Naive thymus-derived CD4-positive, alpha-beta T cell (primary cell): ENCODE measurements around the gene ADSL. TPM values are rescaled to one million over a fixed set of nuclear protein-coding genes. Genes with fewer than 3 reads are reported as not detected.

ENCODE experiments used
- ATAC-seq: fragments of 150-1000 bp; cut with Tn5 transposase; 2 replicates; pipeline ENCODE4 v1.10.0; 2021; ENCODE audit warnings: mild to moderate bottlenecking, moderate library complexity
- CTCF ChIA-PET: fragments of 350-600 bp; sonication (Branson Sonifier 250); formaldehyde crosslinking; loops from one replicate; lab custom pipeline; 2021; ENCODE audit warnings: antibody characterized with exemption; lab: Charles Lee
- POLR2A ChIA-PET: fragments of 350-600 bp; sonication (Branson Sonifier 250); formaldehyde crosslinking; loops from one replicate; lab custom pipeline; 2021; ENCODE audit warnings: antibody characterized with exemption, inconsistent platforms; lab: Charles Lee
- DNase-seq, 9 donors: peaks; one replicate each; pipeline versions ENCODE4 v3.0.0 to v3.0.0-alpha.2; 2020 to 2022; ENCODE audit warnings: mixed read lengths in 1 of 9
- H3K27ac ChIP-seq: one replicate; pipeline ENCODE4 v1.7.0; 2013; ENCODE audit warnings: mild to moderate bottlenecking, low read depth, low read length, moderate library complexity
- H3K27me3 ChIP-seq, 2 donors: one replicate each; pipeline ENCODE4 v1.7.0; 2013; ENCODE audit warnings: low read length in 2 of 2, mild to moderate bottlenecking in 2 of 2, moderate library complexity in 2 of 2; ENCODE audit not compliant: control insufficient read depth in 2 of 2, insufficient read depth in 2 of 2
- H3K36me3 ChIP-seq, 3 experiments: 1 replicate in 2 of 3; 2 replicates in 1 of 3; pipeline ENCODE4 v1.7.0; 2013; ENCODE audit warnings: low read length in 3 of 3, mild to moderate bottlenecking in 3 of 3, moderate library complexity in 1 of 3; ENCODE audit not compliant: insufficient read depth in 3 of 3, control insufficient read depth in 2 of 3
- H3K4me1 ChIP-seq, 2 donors: one replicate each; pipeline ENCODE4 v1.7.0; 2013; ENCODE audit warnings: low read length in 2 of 2, mild to moderate bottlenecking in 2 of 2, moderate library complexity in 1 of 2; ENCODE audit not compliant: control insufficient read depth in 2 of 2, insufficient read depth in 2 of 2
- H3K4me3 ChIP-seq: 2 replicates; pipeline ENCODE4 v1.7.0; 2013; ENCODE audit warnings: mild to moderate bottlenecking, low read length
- H3K9me3 ChIP-seq, 3 experiments: 1 replicate in 2 of 3; 2 replicates in 1 of 3; pipeline ENCODE4 v1.7.0; 2013; ENCODE audit warnings: low read length in 3 of 3; ENCODE audit not compliant: control insufficient read depth in 2 of 3
- H3K27ac Mint-ChIP-seq, 9 donors: one replicate each; pipeline ENCODE4 v1.8.0; 2020 to 2022; ENCODE audit warnings: mixed read lengths in 9 of 9, mild to moderate bottlenecking in 8 of 9, moderate library complexity in 5 of 9, inconsistent platforms in 2 of 9
- H3K27me3 Mint-ChIP-seq, 5 donors: one replicate each; pipeline ENCODE4 v1.8.0; 2021 to 2022; ENCODE audit warnings: mixed read lengths in 5 of 5, mild to moderate bottlenecking in 1 of 5
- H3K36me3 Mint-ChIP-seq, 5 donors: one replicate each; pipeline ENCODE4 v1.8.0; 2020 to 2022; ENCODE audit warnings: mixed read lengths in 5 of 5, mild to moderate bottlenecking in 3 of 5, inconsistent platforms in 1 of 5
- H3K4me1 Mint-ChIP-seq, 7 donors: one replicate each; pipeline ENCODE4 v1.8.0; 2020 to 2022; ENCODE audit warnings: mixed read lengths in 7 of 7, mild to moderate bottlenecking in 3 of 7, inconsistent platforms in 1 of 7
- H3K4me3 Mint-ChIP-seq, 10 donors: one replicate each; pipeline ENCODE4 v1.8.0; 2020 to 2022; ENCODE audit warnings: mild to moderate bottlenecking in 10 of 10, mixed read lengths in 10 of 10, moderate library complexity in 6 of 10, inconsistent platforms in 2 of 10
- H3K9me3 Mint-ChIP-seq, 11 donors: one replicate each; pipeline ENCODE4 v1.8.0; 2020 to 2022; ENCODE audit warnings: mixed read lengths in 11 of 11, mild to moderate bottlenecking in 4 of 11, inconsistent platforms in 1 of 11, moderate library complexity in 1 of 11
- intact Hi-C, 2 donors: fragments of 100-400 bp; cut with micrococcal nuclease; formaldehyde crosslinking; loops; one replicate each; pipeline ENCODE4 v1.15.1; 2023
- polyA plus RNA-seq, 2 donors: library from polyadenylated mRNA; unstranded; fragments of 300-500 nt; fragmentation: Illumina TruSeq; gene quantifications; one replicate each; pipeline ENCODE4 v1.2.3, GENCODE V29; 2021
- total RNA-seq, 6 experiments: library from RNA in 5 of 6; stranded (reverse) in 5 of 6; gene quantifications; 1 replicate in 5 of 6; 2 replicates in 1 of 6; pipeline ENCODE4 v1.2.3 and lab custom pipeline; 2021 to 2026

The ADSL gene
- total and polyA plus RNA-seq, 7 experiments from 2014 or later: 54.4 to 127 (median 65.7) TPM

GRCh38 chr22:40335358-40335757, 10.9 kb upstream of the ADSL start:
- intact Hi-C loops: loop anchor here in 1 of 2 donors (1.0 to 2.0 kb wide), 2 partner anchors 11 to 27 kb away; no protein-coding TSS in a partner anchor
- Histone ChIP-seq H3K4me3 (no peak overlapping the region), H3K36me3 (no peaks in the 10 kb centered on the region), H3K4me1 (peaks cover 53 to 59% of the 10 kb centered on the region in 2 donors), H3K27ac (no peak overlapping the region), H3K9me3 (no peaks in the 10 kb centered on the region), H3K27me3 (no peaks in the 10 kb centered on the region)
- DNase-seq (no peak), ATAC-seq (no peak)
- no peaks in the 10 kb centered on the region for H3K27me3 Mint-ChIP-seq
- peak overlapping the region in 7 of 10 donors; percentile 25 to 84 (median 67) for H3K4me3 Mint-ChIP-seq
- peaks cover 52 to 95% (median 83%) of the 10 kb centered on the region in 7 donors for H3K4me1 Mint-ChIP-seq
- ChIA-PET CTCF (interaction anchor here (0.6 kb wide), 1 partner anchor 13 kb away, joined by 3 read pairs; no protein-coding TSS in a partner anchor), POLR2A (interaction anchor here (0.6 to 9.2 kb wide), 3 partner anchors 10 to 733 kb away, joined by 3 to 69 read pairs (median 62); partner anchors contain the start of gene ADSL)
- peaks cover 0 to 8% (median 0%) of the 10 kb centered on the region in 11 donors for H3K9me3 Mint-ChIP-seq
- H3K27ac Mint-ChIP-seq: peak overlapping the region in 7 of 9 donors; percentile 64 to 99 (median 95)
- peaks cover 0 to 42% (median 7%) of the 10 kb centered on the region in 5 donors for H3K36me3 Mint-ChIP-seq

DNA sequence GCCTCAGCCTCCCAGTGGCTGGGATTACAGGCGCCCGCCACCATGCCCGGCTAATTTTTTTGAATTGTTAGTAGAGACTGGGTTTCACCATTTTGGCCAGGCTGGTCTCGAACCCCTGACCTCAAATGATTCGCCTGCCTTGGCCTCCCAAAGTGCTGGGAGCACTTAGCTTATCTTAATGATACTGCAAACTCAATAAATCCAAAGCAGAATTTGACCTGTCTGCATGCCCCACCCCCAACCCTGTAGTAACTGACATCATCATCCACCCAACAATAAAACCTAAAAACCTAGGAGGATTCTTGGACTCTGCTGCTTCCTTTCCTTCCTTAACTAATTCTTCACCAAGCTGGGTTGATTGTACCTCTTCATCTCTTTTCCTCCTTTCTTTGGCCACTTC, 6.3 kb upstream of the ADSL start:
- H3K4me3 Mint-ChIP-seq: no peak overlapping the region

DNA sequence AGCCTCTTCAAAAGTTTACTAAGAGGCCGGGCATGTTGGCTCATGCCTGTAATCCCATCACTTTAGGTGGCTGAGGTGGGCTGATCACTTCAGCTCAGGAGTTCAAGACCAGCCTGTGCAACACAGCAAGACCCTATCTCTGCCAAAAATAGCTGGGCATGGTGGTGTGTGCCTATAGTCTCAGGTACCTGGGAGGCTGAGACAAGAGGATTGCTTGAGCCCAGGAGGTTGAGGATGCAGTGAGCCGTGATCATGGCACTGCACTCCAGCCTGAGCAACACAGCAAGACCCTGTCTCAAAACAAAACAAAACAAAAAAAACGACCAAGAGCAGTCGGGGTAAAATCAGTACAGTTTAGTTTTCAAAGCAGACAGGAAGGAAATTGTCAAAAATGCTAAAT, 4.7 kb upstream of the ADSL start:
- CTCF ChIA-PET: no interaction called here
- Histone ChIP-seq H3K27ac (no peak overlapping the region), H3K4me1 (peaks cover 24 to 28% of the 10 kb centered on the region in 2 donors), H3K4me3 (no peak overlapping the region), H3K9me3 (no peaks in the 10 kb centered on the region), H3K27me3 (no peaks in the 10 kb centered on the region), H3K36me3 (peaks cover 0 to 4% (median 0%) of the 10 kb centered on the region in 3 experiments)
- POLR2A ChIA-PET: interaction anchor here (1.0 to 1.6 kb wide), 4 partner anchors 8 to 133 kb away, joined by 3 to 5 read pairs (median 3); no protein-coding TSS in a partner anchor
- peaks cover 19 to 86% (median 57%) of the 10 kb centered on the region in 7 donors for H3K4me1 Mint-ChIP-seq
- ATAC-seq (no peak), DNase-seq (no peak)
- H3K27me3 Mint-ChIP-seq: no peaks in the 10 kb centered on the region
- peaks cover 0 to 5% (median 0%) of the 10 kb centered on the region in 11 donors for H3K9me3 Mint-ChIP-seq
- H3K36me3 Mint-ChIP-seq: peaks cover 0 to 18% (median 6%) of the 10 kb centered on the region in 5 donors
- H3K4me3 Mint-ChIP-seq: peak overlapping the region; percentile 17 to 80 (median 49)
- H3K27ac Mint-ChIP-seq: peak overlapping the region; percentile 54 to 94 (median 79)
- intact Hi-C loops: no loop called here

More for the DNA sequence above, 6.3 kb upstream of the ADSL start:
- H3K27me3 Mint-ChIP-seq: no peaks in the 10 kb centered on the region
- Histone ChIP-seq H3K27ac (no peak overlapping the region), H3K4me3 (no peak overlapping the region), H3K36me3 (no peaks in the 10 kb centered on the region), H3K9me3 (no peaks in the 10 kb centered on the region), H3K4me1 (peaks cover 31 to 38% of the 10 kb centered on the region in 2 donors), H3K27me3 (no peaks in the 10 kb centered on the region)
- H3K9me3 Mint-ChIP-seq: peaks cover 0 to 3% (median 0%) of the 10 kb centered on the region in 11 donors
- CTCF ChIA-PET: no interaction called here
- no peak for ATAC-seq
- POLR2A ChIA-PET: interaction anchor here (0.7 to 2.0 kb wide), 5 partner anchors 11 to 76 kb away, joined by 3 to 7 read pairs (median 4); no protein-coding TSS in a partner anchor
- intact Hi-C loops: no loop called here
- peaks cover 0 to 22% (median 6%) of the 10 kb centered on the region in 5 donors for H3K36me3 Mint-ChIP-seq
- DNase-seq: no peak
- H3K4me1 Mint-ChIP-seq: peaks cover 30 to 88% (median 66%) of the 10 kb centered on the region in 7 donors
- peak overlapping the region in 5 of 9 donors; percentile 12 to 72 (median 48) for H3K27ac Mint-ChIP-seq

DNA sequence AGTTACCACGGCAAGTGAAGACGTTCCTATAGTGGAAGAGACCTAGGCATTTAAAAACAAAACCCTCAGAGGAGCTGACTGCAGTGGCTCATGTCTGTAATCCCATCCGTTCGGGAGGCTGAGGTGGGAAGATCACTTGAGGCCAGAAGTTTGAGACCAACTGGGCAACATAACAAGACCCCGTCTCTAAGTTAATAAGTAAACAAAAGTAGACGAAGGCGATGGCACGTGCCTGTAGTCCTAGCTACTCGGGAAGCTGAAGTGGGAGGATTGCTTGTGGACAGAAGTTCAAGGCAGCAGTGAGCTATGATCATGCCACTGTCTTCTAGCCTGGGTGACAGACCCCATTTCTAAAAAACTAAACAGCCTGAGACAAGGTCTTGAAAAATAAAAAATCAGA, 3.8 kb upstream of the ADSL start:
- Histone ChIP-seq H3K4me3 (no peak overlapping the region), H3K9me3 (no peaks in the 10 kb centered on the region), H3K27me3 (no peaks in the 10 kb centered on the region), H3K4me1 (peaks cover 25 to 37% of the 10 kb centered on the region in 2 donors), H3K36me3 (peaks cover 0 to 4% (median 0%) of the 10 kb centered on the region in 3 experiments), H3K27ac (no peak overlapping the region)
- ChIA-PET POLR2A (interaction anchor here (0.6 to 1.4 kb wide), 6 partner anchors 9 to 56 kb away, joined by 3 to 5 read pairs (median 3); no protein-coding TSS in a partner anchor), CTCF (interaction anchor here (0.6 kb wide), 1 partner anchor 1024 kb away, joined by 3 read pairs; no protein-coding TSS in a partner anchor)
- intact Hi-C loops: no loop called here
- Mint-ChIP-seq H3K9me3 (peaks cover 0 to 5% (median 0%) of the 10 kb centered on the region in 11 donors), H3K27me3 (no peaks in the 10 kb centered on the region), H3K36me3 (peaks cover 0 to 19% (median 4%) of the 10 kb centered on the region in 5 donors), H3K4me1 (peaks cover 26 to 87% (median 60%) of the 10 kb centered on the region in 7 donors), H3K27ac (peak overlapping the region; percentile 47 to 94 (median 81)), H3K4me3 (peak overlapping the region in 8 of 10 donors; percentile 4 to 80 (median 54))
- no peak for ATAC-seq
- DNase-seq: no peak

GRCh38 chr22:40345271-40345670, 1.0 kb upstream of the ADSL start:
- DNase-seq (peak in 1 of 9 donors; percentile 38), ATAC-seq (no peak)
- Mint-ChIP-seq H3K27me3 (no peaks in the 10 kb centered on the region), H3K36me3 (peaks cover 5 to 10% (median 7%) of the 10 kb centered on the region in 5 donors), H3K9me3 (peaks cover 0 to 4% (median 0%) of the 10 kb centered on the region in 11 donors), H3K27ac (peak overlapping the region; percentile 92 to 99 (median 98)), H3K4me1 (peaks cover 37 to 78% (median 51%) of the 10 kb centered on the region in 7 donors), H3K4me3 (peak overlapping the region; percentile 93 to 99 (median 98))
- Histone ChIP-seq H3K9me3 (no peaks in the 10 kb centered on the region), H3K4me1 (peaks cover 37 to 53% of the 10 kb centered on the region in 2 donors), H3K4me3 (no peak overlapping the region), H3K36me3 (peaks cover 0 to 20% (median 0%) of the 10 kb centered on the region in 3 experiments), H3K27ac (peak overlapping the region; percentile 83), H3K27me3 (no peaks in the 10 kb centered on the region)
- ChIA-PET POLR2A (interaction anchor here (0.7 to 6.8 kb wide), 18 partner anchors 13 to 825 kb away, joined by 3 to 77 read pairs (median 4); partner anchors contain the start of gene TNRC6B), CTCF (interaction anchor here (0.6 to 1.2 kb wide), 4 partner anchors 16 to 562 kb away, joined by 3 to 6 read pairs (median 4); no protein-coding TSS in a partner anchor)
- intact Hi-C loops: loop anchor here (5.0 kb wide), 5 partner anchors 38 to 403 kb away; no protein-coding TSS in a partner anchor

GRCh38 chr22:40345815-40346184, 500 bp upstream of the ADSL start:
- peaks cover 0 to 26% (median 5%) of the 10 kb centered on the region in 3 experiments for H3K36me3 ChIP-seq
- intact Hi-C loops: loop anchor here (1.0 to 5.0 kb wide), 15 partner anchors 11 to 813 kb away; partner anchors contain the start of genes RPS19BP1 (in 2 of the 2), SGSM3 (in 1 of the 2) and TNRC6B (in 1 of the 2)
- Mint-ChIP-seq H3K27ac (peak overlapping the region; percentile 92 to 99 (median 98)), H3K4me3 (peak overlapping the region; percentile 93 to 99 (median 98)), H3K36me3 (peaks cover 5 to 10% (median 7%) of the 10 kb centered on the region in 5 donors), H3K9me3 (peaks cover 0 to 3% (median 0%) of the 10 kb centered on the region in 11 donors), H3K27me3 (no peaks in the 10 kb centered on the region), H3K4me1 (peaks cover 36 to 74% (median 49%) of the 10 kb centered on the region in 7 donors)
- peak overlapping the region; percentile 98 for H3K4me3 ChIP-seq
- peak; percentile 63 for ATAC-seq
- DNase-seq: peak; percentile 39 to 67 (median 57)
- H3K4me1 ChIP-seq: peaks cover 37 to 53% of the 10 kb centered on the region in 2 donors
- H3K9me3 ChIP-seq: no peaks in the 10 kb centered on the region
- no peaks in the 10 kb centered on the region for H3K27me3 ChIP-seq
- ChIA-PET POLR2A (interaction anchor here (0.7 to 6.8 kb wide), 18 partner anchors 13 to 300 kb away, joined by 3 to 77 read pairs (median 4); partner anchors contain the start of gene TNRC6B), CTCF (interaction anchor here (0.6 to 3.2 kb wide), 5 partner anchors 16 to 562 kb away, joined by 3 to 23 read pairs (median 6); no protein-coding TSS in a partner anchor)
- peak overlapping the region; percentile 83 for H3K27ac ChIP-seq
